Measurements from ENCODE around the gene TSPAN5.
"Not testable (repeated sequence)": the region's sequence is repeated elsewhere in the genome, so short reads cannot be mapped to it uniquely, and the experiment has no call there.

TSPAN5 gene

GRCh38 chr4:98485816-98486345 is 172.5 kb downstream of the TSPAN5 start:
- no peak for TF ChIP-seq JUND (IDR thresholded peaks at IDR 0.05; ENCODE audit: low read depth)
- DNase-seq (ENCODE audit: low read depth in 1 of 2, low spot score in 1 of 2): no peak
- in situ Hi-C loops (cut with HindIII; ENCODE audit: low pct_unique_long_range_greater_than_20kb, low sequenced_read_pairs): no loop called here

GRCh38 chr4:98484031-98484430 is 174.4 kb downstream of the TSPAN5 start:
- in situ Hi-C loops (cut with HindIII; ENCODE audit: low pct_unique_long_range_greater_than_20kb, low sequenced_read_pairs): no loop called here
- no peak for TF ChIP-seq JUND (IDR thresholded peaks at IDR 0.05; ENCODE audit: low read depth)
- DNase-seq (ENCODE audit: low read depth in 1 of 2, low spot score in 1 of 2): no peak

- no peak for DNase-seq (ENCODE audit: low read depth in 1 of 2, low spot score in 1 of 2)
- TF ChIP-seq JUND (IDR thresholded peaks at IDR 0.05; ENCODE audit: low read depth): no peak
- in situ Hi-C loops (cut with HindIII; ENCODE audit: low pct_unique_long_range_greater_than_20kb, low sequenced_read_pairs): no loop called here
Measured at GRCh38 chr4:98482847-98483806, 175.3 kb downstream of the TSPAN5 start.

- in situ Hi-C loops (cut with HindIII; ENCODE audit: low pct_unique_long_range_greater_than_20kb, low sequenced_read_pairs): no loop called here
Measured at GRCh38 chr4:98482503-98482846, 175.9 kb downstream of the TSPAN5 start.

GRCh38 chr4:98481167-98481566 is 177.2 kb downstream of the TSPAN5 start:
- no peak for DNase-seq (ENCODE audit: low read depth in 1 of 2, low spot score in 1 of 2)
- in situ Hi-C loops (cut with HindIII; ENCODE audit: low pct_unique_long_range_greater_than_20kb, low sequenced_read_pairs): no loop called here
- TF ChIP-seq JUND (IDR thresholded peaks at IDR 0.05; ENCODE audit: low read depth): no peak

More at GRCh38 chr4:98482503-98482846, 175.9 kb downstream of the TSPAN5 start:
- DNase-seq (ENCODE audit: low read depth in 1 of 2, low spot score in 1 of 2): no peak
- TF ChIP-seq JUND (IDR thresholded peaks at IDR 0.05; ENCODE audit: low read depth): no peak

GRCh38 chr4:98480535-98480934 is 177.9 kb downstream of the TSPAN5 start:
- in situ Hi-C loops (cut with HindIII; ENCODE audit: low pct_unique_long_range_greater_than_20kb, low sequenced_read_pairs): no loop called here
- no peak for TF ChIP-seq JUND (IDR thresholded peaks at IDR 0.05; ENCODE audit: low read depth)
- no peak for DNase-seq (ENCODE audit: low read depth in 1 of 2, low spot score in 1 of 2)

- DNase-seq (ENCODE audit: low read depth in 1 of 2, low spot score in 1 of 2): peak in 1 of 2 experiments; percentile 70
- in situ Hi-C loops (cut with HindIII; ENCODE audit: low pct_unique_long_range_greater_than_20kb, low sequenced_read_pairs): not testable (repeated sequence)
Measured at GRCh38 chr4:98479590-98479989, 178.8 kb downstream of the TSPAN5 start.

GRCh38 chr4:98476891-98477290 is 181.5 kb downstream of the TSPAN5 start:
- TF ChIP-seq JUND (IDR thresholded peaks at IDR 0.05; ENCODE audit: low read depth): no peak
- no peak for DNase-seq (ENCODE audit: low read depth in 1 of 2, low spot score in 1 of 2)
- in situ Hi-C loops (cut with HindIII; ENCODE audit: low pct_unique_long_range_greater_than_20kb, low sequenced_read_pairs): no loop called here

GRCh38 chr4:98474408-98474844 is 184.0 kb downstream of the TSPAN5 start:
- in situ Hi-C loops (cut with HindIII; ENCODE audit: low pct_unique_long_range_greater_than_20kb, low sequenced_read_pairs): no loop called here
- no peak for TF ChIP-seq JUND (IDR thresholded peaks at IDR 0.05; ENCODE audit: low read depth)
- DNase-seq (ENCODE audit: low read depth in 1 of 2, low spot score in 1 of 2): no peak

GRCh38 chr4:98473046-98473445 is 185.4 kb downstream of the TSPAN5 start:
- no peak for DNase-seq (ENCODE audit: low read depth in 1 of 2, low spot score in 1 of 2)
- in situ Hi-C loops (cut with HindIII; ENCODE audit: low pct_unique_long_range_greater_than_20kb, low sequenced_read_pairs): no loop called here
- TF ChIP-seq JUND (IDR thresholded peaks at IDR 0.05; ENCODE audit: low read depth): no peak

- in situ Hi-C loops (cut with HindIII; ENCODE audit: low pct_unique_long_range_greater_than_20kb, low sequenced_read_pairs): no loop called here
- DNase-seq (ENCODE audit: low read depth in 1 of 2, low spot score in 1 of 2): no peak
- TF ChIP-seq JUND (IDR thresholded peaks at IDR 0.05; ENCODE audit: low read depth): no peak
Measured at GRCh38 chr4:98470831-98471230, 187.6 kb downstream of the TSPAN5 start.

- in situ Hi-C loops (cut with HindIII; ENCODE audit: low pct_unique_long_range_greater_than_20kb, low sequenced_read_pairs): no loop called here
- TF ChIP-seq JUND (IDR thresholded peaks at IDR 0.05; ENCODE audit: low read depth): no peak
- DNase-seq (ENCODE audit: low read depth in 1 of 2, low spot score in 1 of 2): no peak
Measured at GRCh38 chr4:98470366-98470765, 188.0 kb downstream of the TSPAN5 start.

GRCh38 chr4:98469771-98470170 is 188.6 kb downstream of the TSPAN5 start:
- no peak for TF ChIP-seq JUND (IDR thresholded peaks at IDR 0.05; ENCODE audit: low read depth)
- DNase-seq (ENCODE audit: low read depth in 1 of 2, low spot score in 1 of 2): no peak
- in situ Hi-C loops (cut with HindIII; ENCODE audit: low pct_unique_long_range_greater_than_20kb, low sequenced_read_pairs): no loop called here

All from T47D (cell line).